Activated CD8-positive, alpha-beta memory T cell treated with anti-CD3 and anti-CD28 coated beads, Interleukin-2, amount 50 U/mL, for 1 hour (primary cell): ENCODE data around the gene LGR6.
A peak's percentile ranks its signal among the peaks of the same experiment; 100 is the strongest.
"Not testable (repeated sequence)": the region's sequence is repeated elsewhere in the genome, so short reads cannot be mapped to it uniquely, and the experiment has no call there.

ENCODE experiments used
- DNase-seq: peaks from one replicate; pipeline ENCODE4 v3.0.0-alpha.2; 2020; ENCODE audit errors: extremely low read depth

Gene LGR6

DNA sequence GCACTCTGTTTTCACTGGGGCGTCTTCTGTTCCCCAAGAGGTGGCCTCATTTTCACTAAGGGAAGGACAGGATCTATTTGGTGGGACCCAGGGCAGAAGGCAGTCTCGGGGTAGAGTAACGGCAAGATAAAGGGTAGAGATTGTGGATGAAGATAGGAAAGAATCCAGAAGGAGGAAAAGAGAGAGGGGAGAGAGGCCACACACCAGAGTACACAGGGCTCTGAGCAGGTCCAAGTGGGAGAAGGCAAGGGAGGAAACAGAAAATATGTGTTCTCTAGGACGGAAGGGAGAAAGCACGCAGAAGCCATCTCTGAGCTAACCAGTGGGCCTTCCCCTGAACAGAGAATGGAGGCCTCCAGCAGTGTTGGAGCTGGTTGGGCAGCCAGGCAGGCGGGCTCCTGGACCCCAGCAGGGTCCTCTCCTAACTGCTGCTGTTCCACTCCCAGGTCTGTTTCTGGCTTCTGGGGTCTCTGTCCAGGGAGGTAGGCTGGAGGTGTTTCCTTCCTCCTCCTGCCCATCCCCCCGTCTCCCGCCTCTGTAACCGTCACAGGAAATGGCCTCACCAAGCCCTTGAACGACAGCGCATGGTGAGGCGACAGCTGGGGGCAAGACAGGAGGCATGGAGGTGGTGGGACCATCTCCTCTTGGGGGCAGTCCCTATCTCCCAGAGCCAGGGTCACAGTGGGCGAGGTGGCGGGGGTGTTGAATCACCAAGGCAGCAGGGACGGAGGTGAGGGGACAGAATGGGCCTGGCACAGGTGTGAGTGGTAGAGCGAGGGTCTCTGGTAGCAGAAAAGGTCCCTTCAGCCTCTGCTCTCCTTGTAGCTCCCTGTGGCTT, 33.8 kb upstream of the LGR6 start:
- no peak for DNase-seq

GRCh38 chr1:202160377-202160940, 33.1 kb upstream of the LGR6 start, which contains the start of gene PTPN7:
Gene PTPN7, minus strand, starts transcription at chr1:202160602. Its CDS starts 1,200 bp downstream, at chr1:202159402.
- peak; percentile 58 for DNase-seq

GRCh38 chr1:202161151-202162046, 32.2 kb upstream of the LGR6 start:
- DNase-seq = no peak

DNA sequence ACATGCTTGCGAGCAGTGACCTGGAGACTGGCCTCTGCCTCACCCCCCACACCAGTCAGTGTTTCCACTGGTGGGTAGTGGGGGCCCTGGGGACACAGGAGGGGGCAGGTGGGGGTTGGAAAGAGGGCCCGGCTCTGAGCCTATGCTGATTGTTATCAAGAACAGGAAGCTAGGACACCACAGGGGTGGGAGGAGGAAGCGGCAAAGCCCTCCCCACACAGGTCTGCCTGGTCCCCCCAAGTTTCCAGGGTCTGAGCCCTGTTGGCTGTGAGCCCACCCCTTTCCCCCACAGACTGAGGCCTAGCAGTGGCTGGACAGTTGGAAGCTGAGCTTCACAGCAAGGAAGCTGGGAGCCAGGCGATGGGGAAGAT, 31.6 kb upstream of the LGR6 start:
- no peak for DNase-seq

GRCh38 chr1:202162418-202163280, 30.9 kb upstream of the LGR6 start:
- DNase-seq = no peak

- DNase-seq = no peak
These were observed 30.0 kb upstream of the LGR6 start for GRCh38 chr1:202163281-202164270.

DNA sequence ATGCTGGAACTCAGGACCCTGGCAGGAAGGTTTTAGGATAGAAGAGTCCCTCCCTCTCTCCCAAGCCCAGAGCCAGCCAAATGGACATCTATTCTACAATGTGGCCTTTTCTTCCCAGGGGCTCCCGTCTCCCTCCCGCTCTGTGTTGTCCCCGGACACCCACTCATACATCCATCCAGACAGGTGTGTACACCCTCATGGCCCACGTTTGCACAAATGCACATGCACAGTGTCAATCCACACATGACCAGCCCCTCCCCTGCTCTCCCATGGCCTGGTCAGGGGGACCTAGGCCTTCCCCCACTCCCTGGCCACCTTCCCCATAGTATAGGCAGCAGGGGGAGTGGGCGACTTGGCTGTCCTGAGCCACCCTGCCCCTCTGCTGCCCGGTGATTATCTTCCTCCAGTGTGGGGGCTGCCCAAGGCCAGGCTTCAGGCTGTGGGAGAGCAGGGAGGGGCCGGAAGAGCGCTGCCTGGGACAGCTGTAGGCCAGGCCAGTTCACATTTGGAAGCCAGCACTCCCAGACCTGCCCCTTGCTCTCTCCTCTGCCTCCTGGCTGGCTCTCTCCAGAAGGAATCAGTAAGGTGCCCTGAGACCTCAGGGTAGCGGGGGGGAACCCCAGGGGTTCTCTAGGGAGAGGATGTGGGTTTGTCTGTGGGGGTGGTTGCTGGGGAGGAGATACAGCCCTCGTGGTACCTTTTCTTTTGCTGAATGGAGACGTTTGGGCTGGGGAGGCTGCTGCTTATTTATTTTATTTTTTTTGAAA, 29.1 kb upstream of the LGR6 start:
- DNase-seq = no peak

DNA sequence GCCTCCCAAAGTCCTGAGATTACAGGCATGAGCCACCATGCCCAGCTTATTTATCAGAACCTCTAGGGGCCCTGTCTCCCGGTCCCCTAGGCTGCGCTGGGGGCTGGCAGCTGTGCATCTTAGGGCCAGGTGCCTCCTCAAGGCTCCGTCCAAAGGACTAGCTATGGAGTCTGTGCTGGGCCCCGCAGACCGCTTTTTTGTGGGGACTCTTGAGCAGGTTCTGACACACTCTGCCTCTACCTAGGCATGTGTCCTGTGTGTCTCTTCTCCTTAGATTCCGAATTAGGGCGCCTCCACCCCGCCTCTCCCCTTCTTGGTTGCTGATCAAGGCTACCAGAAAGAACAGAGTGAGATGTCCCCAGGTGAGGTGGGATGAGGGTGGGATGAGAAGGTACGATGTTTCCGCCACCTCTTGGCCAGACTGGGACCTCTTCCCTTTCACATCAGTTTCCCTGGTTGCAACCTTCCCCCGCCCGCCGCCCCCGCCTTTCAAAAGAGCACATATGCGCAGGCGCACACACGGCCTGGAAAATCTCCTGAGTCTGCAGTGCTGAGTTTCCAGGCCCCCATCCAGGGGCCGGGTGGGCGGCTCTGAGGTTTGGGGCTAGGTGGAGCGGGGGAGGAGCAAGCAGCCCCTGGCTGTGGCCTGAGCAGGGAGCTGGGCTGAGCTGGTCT, 28.2 kb upstream of the LGR6 start:
- DNase-seq = no peak

- DNase-seq = no peak
These were observed 27.4 kb upstream of the LGR6 start for GRCh38 chr1:202165942-202166843.

DNA sequence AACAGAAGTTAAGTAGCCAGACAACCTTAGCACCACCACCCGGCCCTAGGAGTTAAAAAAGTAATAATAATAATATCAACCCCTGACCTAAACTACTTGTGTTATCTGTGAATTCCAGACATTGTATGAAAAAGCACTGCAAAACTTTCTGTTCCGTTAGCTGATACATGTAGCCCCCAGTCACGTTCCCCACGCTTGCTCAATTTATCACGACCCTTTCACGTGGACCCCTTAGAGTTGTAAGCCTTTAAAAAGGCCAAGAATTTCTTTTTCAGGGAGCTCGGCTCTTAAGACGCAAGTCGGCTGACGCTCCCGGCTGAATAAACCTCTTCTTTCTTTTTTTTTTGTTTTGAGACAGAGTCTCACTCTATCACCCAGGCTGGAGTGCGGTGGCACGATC, 26.5 kb upstream of the LGR6 start:
- not testable (repeated sequence) for DNase-seq

DNA sequence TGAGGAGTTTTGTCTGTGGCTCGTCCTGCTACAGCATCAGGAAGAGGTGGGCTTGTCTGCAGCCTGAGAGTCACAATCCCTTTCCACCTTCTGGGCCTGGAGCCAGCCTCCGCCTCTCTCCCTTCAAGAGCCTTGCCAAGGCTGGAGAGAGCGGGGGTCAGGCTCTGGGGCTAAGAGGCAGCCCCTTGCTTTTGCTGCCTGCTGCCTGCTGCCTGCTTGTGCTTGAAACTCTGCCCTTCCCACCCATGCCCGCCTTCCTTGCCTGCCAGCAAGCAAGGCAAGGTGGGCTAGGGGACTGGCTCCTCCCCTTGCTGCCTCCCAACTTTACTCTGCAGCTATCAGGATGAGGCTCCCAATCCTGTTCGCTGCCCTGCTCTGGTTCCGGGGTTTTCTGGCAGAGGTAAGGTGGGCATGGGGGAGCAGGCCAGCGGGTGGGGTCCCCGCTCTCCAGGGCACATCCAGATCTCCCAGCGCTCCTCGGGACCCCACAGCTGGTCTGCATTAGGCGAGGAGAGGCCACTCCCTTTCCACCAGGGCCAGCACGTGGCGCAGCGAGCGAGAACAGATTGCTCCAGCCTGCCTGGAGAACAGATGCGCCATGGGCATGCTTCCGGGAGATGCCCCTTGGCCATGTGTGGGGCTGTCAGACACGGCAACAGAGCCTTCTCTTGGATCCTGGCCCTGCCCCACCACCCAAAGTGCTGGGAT, 25.7 kb upstream of the LGR6 start:
- DNase-seq = no peak

DNA sequence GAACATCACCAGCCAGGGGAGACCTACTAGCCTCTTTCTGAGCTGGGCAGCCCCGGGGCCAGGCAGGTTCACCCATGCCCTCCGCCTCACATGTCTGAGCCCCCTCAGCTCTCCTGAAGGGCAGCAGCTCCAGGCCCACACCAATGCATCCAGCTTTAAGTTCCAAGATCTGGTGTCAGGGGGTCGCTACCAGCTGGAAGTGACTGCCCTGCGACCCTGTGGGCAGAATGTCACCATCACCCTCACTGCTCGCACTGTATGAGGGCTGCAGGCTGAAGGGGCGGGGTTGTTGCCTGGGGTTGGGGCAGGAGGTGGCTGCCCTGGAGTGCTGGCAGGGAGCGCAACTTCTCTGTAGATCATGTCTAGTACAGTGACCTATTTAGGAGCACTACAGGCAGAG, 24.7 kb upstream of the LGR6 start:
- no peak for DNase-seq

DNA sequence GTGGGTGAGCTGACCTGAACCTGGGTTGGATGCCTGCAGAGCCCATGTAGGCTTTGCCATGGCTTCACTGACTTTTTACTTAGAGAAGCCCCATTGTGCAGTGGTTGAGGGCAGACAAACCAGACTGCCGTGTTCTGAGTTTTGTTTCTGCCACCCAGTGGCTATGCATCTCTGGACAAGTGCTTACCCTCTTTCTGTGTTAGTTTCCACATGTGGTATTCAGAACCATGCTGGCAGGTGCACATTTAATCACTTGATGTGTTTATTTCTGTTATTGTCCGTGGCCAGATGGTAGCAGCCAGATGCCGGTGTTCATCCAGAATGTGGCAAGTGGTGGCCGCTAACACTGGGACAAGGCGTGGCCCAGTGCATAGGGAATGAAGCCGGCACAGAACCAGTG, 22.9 kb upstream of the LGR6 start:
- no peak for DNase-seq

DNA sequence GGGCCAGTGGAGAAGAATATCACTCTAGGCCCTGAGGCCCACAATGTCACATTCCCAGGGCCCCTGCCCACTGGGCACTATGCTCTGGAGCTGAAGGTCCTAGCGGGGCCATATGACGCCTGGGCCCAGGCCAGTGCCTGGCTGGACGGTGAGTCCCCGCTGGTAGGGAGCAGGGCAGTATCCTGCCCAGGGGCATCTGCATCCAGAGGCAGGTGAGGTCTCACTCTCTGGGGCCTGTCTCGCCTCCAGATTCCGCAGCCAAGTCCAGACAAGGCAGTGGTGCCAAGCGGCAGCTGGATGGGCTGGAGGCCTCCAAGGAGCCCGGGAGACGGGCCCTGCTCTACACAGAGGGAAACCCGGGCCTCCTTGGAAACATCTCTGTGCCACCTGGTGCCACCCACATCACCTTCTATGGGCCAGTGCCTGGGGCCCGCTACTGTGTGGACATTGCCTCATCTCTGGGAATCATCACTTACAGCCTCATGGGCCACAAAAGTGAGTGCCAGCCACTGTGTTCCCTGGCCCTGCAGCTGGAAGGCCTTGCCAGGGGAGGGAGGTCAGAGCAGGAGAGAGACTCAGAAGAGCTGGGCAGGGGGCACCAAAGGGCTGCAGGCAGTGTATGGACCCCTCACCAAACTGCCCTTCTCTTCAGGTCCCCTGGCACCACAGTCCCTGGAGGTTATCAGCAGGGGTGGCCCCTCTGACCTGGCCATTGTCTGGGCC, 22.1 kb upstream of the LGR6 start:
- DNase-seq = no peak

GRCh38 chr1:202172015-202172355, 21.6 kb upstream of the LGR6 start:
- no peak for DNase-seq

- DNase-seq = no peak
These were observed 19.6 kb upstream of the LGR6 start for GRCh38 chr1:202173993-202174392.
